Activated CD8-positive, alpha-beta memory T cell treated with anti-CD3 and anti-CD28 coated beads, Interleukin-2, amount 50 U/mL, for 24 hours (primary cell): ENCODE data around the gene ACACA.

Experiments
- DNase-seq: peaks from one replicate; pipeline ENCODE4 v3.0.0-alpha.2; 2020; ENCODE audit errors: extremely low read depth

The ACACA gene

GRCh38 chr17:37131669-37132611 lies 274.7 kb downstream of the ACACA start:
- DNase-seq, result no peak

GRCh38 chr17:37130984-37131446 lies 275.6 kb downstream of the ACACA start:
- no peak for DNase-seq

- DNase-seq, result no peak
Observed at GRCh38 chr17:37124821-37125173, 281.8 kb downstream of the ACACA start.

GRCh38 chr17:37123941-37124820 lies 282.5 kb downstream of the ACACA start:
- DNase-seq, result no peak

- DNase-seq, result no peak
Observed at GRCh38 chr17:37123386-37123785, 283.2 kb downstream of the ACACA start.

- DNase-seq, result no peak
Observed at GRCh38 chr17:37121616-37122015, 285.0 kb downstream of the ACACA start.

GRCh38 chr17:37118366-37119137 lies 288.1 kb downstream of the ACACA start:
- no peak for DNase-seq

- no peak for DNase-seq
Observed at GRCh38 chr17:37117373-37118142, 289.1 kb downstream of the ACACA start.

GRCh38 chr17:37116671-37117185 lies 289.9 kb downstream of the ACACA start:
- no peak for DNase-seq

- no peak for DNase-seq
Observed at GRCh38 chr17:37111329-37111728, 295.3 kb downstream of the ACACA start.

- DNase-seq, result no peak
Observed at GRCh38 chr17:37110746-37111145, 295.9 kb downstream of the ACACA start.

- DNase-seq, result no peak
Observed at GRCh38 chr17:37109731-37110710, 296.6 kb downstream of the ACACA start.

GRCh38 chr17:37109106-37109505 lies 297.5 kb downstream of the ACACA start:
- DNase-seq, result no peak

GRCh38 chr17:37107406-37108083 lies 299.1 kb downstream of the ACACA start:
- no peak for DNase-seq

GRCh38 chr17:37106049-37106448 lies 300.6 kb downstream of the ACACA start:
- DNase-seq, result no peak

- no peak for DNase-seq
Observed at GRCh38 chr17:37103231-37103630, 303.4 kb downstream of the ACACA start.

GRCh38 chr17:37101306-37101705 lies 305.3 kb downstream of the ACACA start:
- DNase-seq, result no peak

- DNase-seq, result no peak
Observed at GRCh38 chr17:37100231-37100630, 306.4 kb downstream of the ACACA start.
